ENCODE data around the gene THSD4.

THSD4 gene

GRCh38 chr15:71603379-71603778 is 488.1 kb downstream of the THSD4 start:
- no peak for DNase-seq (ENCODE audit: extremely low spot score)
- POLR2A ChIA-PET, result no interaction called here
- no peak for TF ChIP-seq CTCF (IDR thresholded peaks at IDR 0.05; ENCODE audit: control extremely low read depth, extremely low read depth, low read depth, missing control alignments)
- CTCF ChIA-PET, result interaction anchor here (1.0 kb wide), 1 partner anchor 32 kb away, joined by 3 read pairs; no protein-coding TSS in a partner anchor

- POLR2A ChIA-PET, result no interaction called here
- CTCF ChIA-PET, result no interaction called here
- no peak for TF ChIP-seq CTCF (IDR thresholded peaks at IDR 0.05; ENCODE audit: control extremely low read depth, extremely low read depth, low read depth, missing control alignments)
- no peak for DNase-seq (ENCODE audit: extremely low spot score)
Observed at GRCh38 chr15:71607383-71607782, 492.1 kb downstream of the THSD4 start.

- ChIA-PET POLR2A (no interaction called here), CTCF (no interaction called here)
- DNase-seq (ENCODE audit: extremely low spot score), result no peak
- no peak for TF ChIP-seq CTCF (IDR thresholded peaks at IDR 0.05; ENCODE audit: control extremely low read depth, extremely low read depth, low read depth, missing control alignments)
Observed at GRCh38 chr15:71610728-71611552, 495.7 kb downstream of the THSD4 start.

GRCh38 chr15:71611553-71612396 is 496.5 kb downstream of the THSD4 start:
- TF ChIP-seq CTCF (IDR thresholded peaks at IDR 0.05; ENCODE audit: control extremely low read depth, extremely low read depth, low read depth, missing control alignments), result no peak
- CTCF ChIA-PET, result no interaction called here
- POLR2A ChIA-PET, result no interaction called here
- no peak for DNase-seq (ENCODE audit: extremely low spot score)

- no peak for TF ChIP-seq CTCF (IDR thresholded peaks at IDR 0.05; ENCODE audit: control extremely low read depth, extremely low read depth, low read depth, missing control alignments)
- POLR2A ChIA-PET, result no interaction called here
- no peak for DNase-seq (ENCODE audit: extremely low spot score)
- CTCF ChIA-PET, result no interaction called here
Observed at GRCh38 chr15:71612397-71612722, 497.1 kb downstream of the THSD4 start.

GRCh38 chr15:71612869-71613268 is 497.6 kb downstream of the THSD4 start:
- no peak for TF ChIP-seq CTCF (IDR thresholded peaks at IDR 0.05; ENCODE audit: control extremely low read depth, extremely low read depth, low read depth, missing control alignments)

More at GRCh38 chr15:71612869-71613268, 497.6 kb downstream of the THSD4 start:
- CTCF ChIA-PET, result no interaction called here
- no peak for DNase-seq (ENCODE audit: extremely low spot score)
- POLR2A ChIA-PET, result no interaction called here

All from GM10248 (cell line).